HCT116 (cell line): ENCODE measurements around the gene ESPN. TPM values are rescaled to one million over a fixed set of nuclear protein-coding genes. Genes with fewer than 3 reads are reported as not detected.

Experiments
- ATAC-seq: fragments of 200-7000 bp; cut with Tn5 transposase; 2 replicates; pipeline ENCODE4 v1.9.1; 2020; ENCODE audit warnings: mild to moderate bottlenecking, moderate library complexity
- BruUV-seq: library from RNA; stranded (reverse); fragments of 400-500 nt; replicated peaks from 2 replicates; lab custom pipeline; 2021; lab: Mats Ljungman, UMichigan
- CTCF ChIA-PET: fragments of 300-600 bp; sonication (Branson Sonifier 250); formaldehyde crosslinking; loops from one replicate; lab custom pipeline; 2021; ENCODE audit warnings: antibody characterized with exemption; lab: Charles Lee
- POLR2A ChIA-PET: fragments of 300-600, 350-600 bp; sonication (Branson Sonifier 250); formaldehyde crosslinking; loops from one replicate; lab custom pipeline; 2021; ENCODE audit warnings: antibody characterized with exemption; lab: Charles Lee
- RAD21 ChIA-PET, 2 experiments: fragments of 300-600 bp; sonication (Branson Sonifier 250); formaldehyde crosslinking; loops; one replicate each; lab custom pipeline; 2023; ENCODE audit warnings: low total read pairs in 2 of 2; ENCODE audit not compliant: uncharacterized antibody in 2 of 2, unreplicated experiment in 2 of 2, low non-redundant PET in 1 of 2; lab: Charles Lee
- DNase-seq: peaks from one replicate; pipeline ENCODE4 v3.0.0-alpha.2; 2010; ENCODE audit warnings: low read depth, low spot score
- H2AFZ ChIP-seq: fragments of 200-600 bp; shearing (Covaris generic), sonication (generic); 2 replicates; pipeline ENCODE4 v1.6.1; 2017; ENCODE audit warnings: low read depth, mixed run types, mixed read lengths, antibody characterized with exemption, low read length; ENCODE audit not compliant: poor library complexity, severe bottlenecking
- H3K27ac ChIP-seq: 2 replicates; pipeline ENCODE4 v1.5.1; 2012; ENCODE audit warnings: low read depth, low read length
- H3K27me3 ChIP-seq: fragments of 200-600 bp; sonication (generic); 2 replicates; pipeline ENCODE4 v1.6.1; 2016; ENCODE audit warnings: mixed run types, low read length, mixed read lengths; ENCODE audit not compliant: insufficient read depth
- H3K36me3 ChIP-seq, 2 experiments: fragments of 200-500 bp in 1 of 2; fragments of 200-600 bp in 1 of 2; sonication (Bioruptor generic) in 1 of 2; sonication (generic) in 1 of 2; 2 replicates each; pipeline versions ENCODE4 v1.5.1 to v1.6.1; 2014 to 2016; ENCODE audit warnings: low read length in 2 of 2, inconsistent platforms in 1 of 2, mixed read lengths in 1 of 2, mixed run types in 1 of 2; ENCODE audit not compliant: insufficient read depth in 2 of 2, control insufficient read depth in 1 of 2
- H3K4me1 ChIP-seq, 2 experiments: fragments of 200-600 bp in 1 of 2; sonication (generic) in 1 of 2; 2 replicates each; pipeline versions ENCODE4 v1.5.1 to v1.6.1; 2012 to 2017; ENCODE audit warnings: low read length in 2 of 2, inconsistent platforms in 1 of 2, mild to moderate bottlenecking in 1 of 2, mixed read lengths in 1 of 2, mixed run types in 1 of 2, moderate library complexity in 1 of 2; ENCODE audit not compliant: insufficient read depth in 2 of 2, control insufficient read depth in 1 of 2
- H3K4me2 ChIP-seq: fragments of 200-600 bp; sonication (generic); 2 replicates; pipeline ENCODE4 v1.6.1; 2017; ENCODE audit warnings: mixed run types, low read length, mixed read lengths
- H3K4me3 ChIP-seq, 2 experiments: fragments of 200-600 bp in 1 of 2; sonication (generic) in 1 of 2; replicated peaks in 1 of 2; 2 replicates each; pipeline ENCODE4 v1.5.1; 2011 to 2016; ENCODE audit warnings: low read length in 2 of 2, control low read depth in 1 of 2, low read depth in 1 of 2, mild to moderate bottlenecking in 1 of 2, mixed read lengths in 1 of 2, mixed run types in 1 of 2
- H3K79me2 ChIP-seq: fragments of 200-600 bp; sonication (generic); 2 replicates; pipeline ENCODE4 v1.6.1; 2017; ENCODE audit warnings: mild to moderate bottlenecking, mixed run types, low read length, moderate library complexity, mixed read lengths; ENCODE audit not compliant: insufficient read depth
- H3K9ac ChIP-seq: fragments of 200-600 bp; sonication (generic); 2 replicates; pipeline ENCODE4 v1.6.1; 2016; ENCODE audit warnings: low read length, mixed read lengths
- H3K9me2 ChIP-seq: fragments of 200-600 bp; sonication (generic), shearing (Covaris generic); 2 replicates; pipeline ENCODE4 v1.6.1; 2017; ENCODE audit warnings: mixed run types, mild to moderate bottlenecking, moderate library complexity; ENCODE audit not compliant: insufficient read depth
- H3K9me3 ChIP-seq, 2 experiments: fragments of 200-500 bp in 1 of 2; fragments of 200-600 bp in 1 of 2; sonication (Bioruptor generic) in 1 of 2; sonication (generic) in 1 of 2; 2 replicates each; pipeline ENCODE4 v1.6.1; 2014 to 2017; ENCODE audit warnings: low read length in 2 of 2, mixed read lengths in 2 of 2, inconsistent platforms in 1 of 2, low read depth in 1 of 2, mild to moderate bottlenecking in 1 of 2, mixed run types in 1 of 2, moderate library complexity in 1 of 2; ENCODE audit not compliant: control insufficient read depth in 1 of 2, insufficient read depth in 1 of 2
- H4K20me1 ChIP-seq: fragments of 200-600 bp; sonication (generic), shearing (Covaris generic); 2 replicates; pipeline ENCODE4 v1.6.1; 2017; ENCODE audit warnings: mixed run types, mild to moderate bottlenecking, moderate library complexity; ENCODE audit not compliant: insufficient read depth
- FOSL1 ChIP-seq: IDR thresholded peaks from 2 replicates; pipeline ENCODE4 v1.6.1; 2012; ENCODE audit warnings: low read depth
- JUND ChIP-seq: IDR thresholded peaks from 2 replicates; pipeline ENCODE4 v1.6.1; 2012
- RAD21 ChIP-seq: IDR thresholded peaks from 2 replicates; pipeline ENCODE4 v1.6.1; 2012; ENCODE audit warnings: low read depth, mild to moderate bottlenecking
- SP1 ChIP-seq: IDR thresholded peaks from 2 replicates; pipeline ENCODE4 v1.6.1; 2012; ENCODE audit warnings: low read depth
- intact Hi-C: fragments of 100-400 bp; cut with micrococcal nuclease; formaldehyde crosslinking; loops from 2 replicates; pipeline ENCODE4 v1.10.0; 2022
- total RNA-seq: library from RNA; stranded (reverse); gene quantifications from one replicate; pipeline ENCODE4 v1.2.1, GENCODE V29; 2021; ENCODE audit not compliant: unreplicated experiment

Gene ESPN
- total RNA-seq, 1 experiment from 2014 or later, result 114 TPM

- ChIA-PET CTCF (interaction anchor here (1.5 kb wide), 1 partner anchor 22 kb away, joined by 3 read pairs; no protein-coding TSS in a partner anchor), POLR2A (no interaction called here), RAD21 (no interaction called here)
- Histone ChIP-seq H4K20me1 (no peaks in the 10 kb centered on the region), H3K36me3 (peaks cover 13 to 16% of the 10 kb centered on the region in 2 experiments; a peak in 2 of 4 replicates), H3K27me3 (no peaks in the 10 kb centered on the region), H3K4me2 (no peak overlapping the region), H2AFZ (no peak overlapping the region), H3K27ac (no peak overlapping the region), H3K9ac (no peak overlapping the region), H3K9me3 (no peaks in the 10 kb centered on the region), H3K4me1 (peaks cover 10 to 21% of the 10 kb centered on the region in 2 experiments), H3K79me2 (no peaks in the 10 kb centered on the region), H3K9me2 (no peaks in the 10 kb centered on the region), H3K4me3 (no peak overlapping the region)
- TF ChIP-seq JUND (no peak), RAD21 (no peak), SP1 (no peak)
- DNase-seq (no peak), ATAC-seq (no peak)
- BruUV-seq, result no TSS peak
- intact Hi-C loops, result no loop called here
Observed at GRCh38 chr1:6466751-6467150, 42.2 kb downstream of the ESPN start.

GRCh38 chr1:6467224-6467623 is 42.6 kb downstream of the ESPN start:
- Histone ChIP-seq H3K36me3 (peaks cover 12 to 13% of the 10 kb centered on the region in 2 experiments; a peak in 2 of 4 replicates), H3K9me2 (no peaks in the 10 kb centered on the region), H3K79me2 (no peaks in the 10 kb centered on the region), H3K4me1 (peaks cover 14 to 26% of the 10 kb centered on the region in 2 experiments), H3K4me3 (no peak overlapping the region), H3K27me3 (no peaks in the 10 kb centered on the region), H2AFZ (no peak overlapping the region), H3K27ac (no peak overlapping the region), H3K4me2 (no peak overlapping the region), H3K9ac (no peak overlapping the region), H3K9me3 (no peaks in the 10 kb centered on the region), H4K20me1 (no peaks in the 10 kb centered on the region)
- DNase-seq, result no peak
- TF ChIP-seq JUND (no peak), FOSL1 (no peak)
- no TSS peak for BruUV-seq
- CTCF ChIA-PET, result interaction anchor here (1.5 kb wide), 1 partner anchor 22 kb away, joined by 3 read pairs; no protein-coding TSS in a partner anchor
- RAD21 ChIA-PET, result no interaction called here
- no peak for ATAC-seq
- intact Hi-C loops, result no loop called here
- POLR2A ChIA-PET, result no interaction called here
